ENCODE results near the gene MSH3.
A peak's percentile ranks its signal among the peaks of the same experiment; 100 is the strongest.

The MSH3 gene

GRCh38 chr5:80619086-80619485 is 35.4 kb upstream of the MSH3 start:
- TF ChIP-seq ZFX (IDR thresholded peaks at IDR 0.05; ENCODE audit: borderline replicate concordance), result no peak
- no peak for TF ChIP-seq CTCF (IDR thresholded peaks at IDR 0.05)
- H3K27ac ChIP-seq, result no peak overlapping the region

GRCh38 chr5:80620211-80620610 is 34.2 kb upstream of the MSH3 start:
- no peak overlapping the region for H3K27ac ChIP-seq
- TF ChIP-seq CTCF (IDR thresholded peaks at IDR 0.05) (no peak), ZFX (IDR thresholded peaks at IDR 0.05; ENCODE audit: borderline replicate concordance) (no peak)

- TF ChIP-seq ZFX (IDR thresholded peaks at IDR 0.05; ENCODE audit: borderline replicate concordance) (no peak), CTCF (IDR thresholded peaks at IDR 0.05) (no peak)
- H3K27ac ChIP-seq, result no peak overlapping the region
These were observed 31.7 kb upstream of the MSH3 start for GRCh38 chr5:80622756-80623155.

- TF ChIP-seq CTCF (IDR thresholded peaks at IDR 0.05) (no peak), ZFX (IDR thresholded peaks at IDR 0.05; ENCODE audit: borderline replicate concordance) (no peak)
- H3K27ac ChIP-seq, result 0 out of 2 replicates have a peak overlapping the region, but pooled peaks have one; percentile 4
These were observed 30.5 kb upstream of the MSH3 start for GRCh38 chr5:80623999-80624398.

GRCh38 chr5:80625230-80625629 is 29.2 kb upstream of the MSH3 start:
- peak overlapping the region; percentile 44 for H3K27ac ChIP-seq
- no peak for TF ChIP-seq ZFX (IDR thresholded peaks at IDR 0.05; ENCODE audit: borderline replicate concordance)
- TF ChIP-seq CTCF (IDR thresholded peaks at IDR 0.05), result no peak

GRCh38 chr5:80629281-80629680 is 25.2 kb upstream of the MSH3 start:
- TF ChIP-seq CTCF (IDR thresholded peaks at IDR 0.05) (no peak), ZFX (IDR thresholded peaks at IDR 0.05; ENCODE audit: borderline replicate concordance) (no peak)
- no peak overlapping the region for H3K27ac ChIP-seq

- TF ChIP-seq ZFX (IDR thresholded peaks at IDR 0.05; ENCODE audit: borderline replicate concordance) (no peak), CTCF (IDR thresholded peaks at IDR 0.05) (no peak)
- no peak overlapping the region for H3K27ac ChIP-seq
These were observed 22.9 kb upstream of the MSH3 start for GRCh38 chr5:80631278-80632259.
